ENCODE results near the gene SLC37A3.
"Not testable (repeated sequence)": the region's sequence is repeated elsewhere in the genome, so short reads cannot be mapped to it uniquely, and the experiment has no call there.

SLC37A3 gene

GRCh38 chr7:140312141-140312846 lies 86.0 kb downstream of the SLC37A3 start:
- DNase-seq (ENCODE audit: low read depth in 2 of 2) = no peak

GRCh38 chr7:140311128-140311527 lies 87.2 kb downstream of the SLC37A3 start:
- not testable (repeated sequence) for DNase-seq (ENCODE audit: low read depth in 2 of 2)

- DNase-seq (ENCODE audit: low read depth in 2 of 2) = no peak
Measured at GRCh38 chr7:140310337-140311002, 87.9 kb downstream of the SLC37A3 start.

- DNase-seq (ENCODE audit: low read depth in 2 of 2) = no peak
Measured at GRCh38 chr7:140308060-140308459, 90.3 kb downstream of the SLC37A3 start.

- peak in 1 of 2 donors; percentile 14 for DNase-seq (ENCODE audit: low read depth in 2 of 2)
Measured at GRCh38 chr7:140304191-140304799, 94.0 kb downstream of the SLC37A3 start.

- DNase-seq (ENCODE audit: low read depth in 2 of 2) = no peak
Measured at GRCh38 chr7:140300243-140301136, 97.8 kb downstream of the SLC37A3 start.

- DNase-seq (ENCODE audit: low read depth in 2 of 2) = no peak
Measured at GRCh38 chr7:140298213-140298612, 100.1 kb downstream of the SLC37A3 start.

- DNase-seq (ENCODE audit: low read depth in 2 of 2) = no peak
Measured at GRCh38 chr7:140297192-140297591, 101.1 kb downstream of the SLC37A3 start.

- no peak for DNase-seq (ENCODE audit: low read depth in 2 of 2)
Measured at GRCh38 chr7:140295224-140295738, 103.0 kb downstream of the SLC37A3 start.

- DNase-seq (ENCODE audit: low read depth in 2 of 2) = no peak
Measured at GRCh38 chr7:140294454-140294853, 103.9 kb downstream of the SLC37A3 start.

GRCh38 chr7:140292438-140292837 lies 105.9 kb downstream of the SLC37A3 start:
- no peak for DNase-seq (ENCODE audit: low read depth in 2 of 2)

GRCh38 chr7:140289804-140290203 lies 108.5 kb downstream of the SLC37A3 start:
- DNase-seq (ENCODE audit: low read depth in 2 of 2) = no peak

GRCh38 chr7:140287988-140288387 lies 110.3 kb downstream of the SLC37A3 start:
- no peak for DNase-seq (ENCODE audit: low read depth in 2 of 2)

GRCh38 chr7:140285938-140286337 lies 112.4 kb downstream of the SLC37A3 start:
- no peak for DNase-seq (ENCODE audit: low read depth in 2 of 2)

GRCh38 chr7:140284062-140284461 lies 114.3 kb downstream of the SLC37A3 start:
- no peak for DNase-seq (ENCODE audit: low read depth in 2 of 2)
